Endothelial cell of umbilical vein (primary cell): Measurements from ENCODE around the gene SGTA.

Experiments
- CTCF ChIP-seq, 2 donors: IDR thresholded peaks; 1 replicate in 1 of 2; 2 replicates in 1 of 2; pipeline ENCODE4 v1.5.1; 2011; ENCODE audit warnings: low read length in 2 of 2, mild to moderate bottlenecking in 2 of 2, moderate library complexity in 2 of 2, control low read depth in 1 of 2, inconsistent platforms in 1 of 2, low read depth in 1 of 2; ENCODE audit not compliant: insufficient read depth in 1 of 2; ENCODE audit errors: extremely low read depth in 1 of 2
- EZH2 ChIP-seq: IDR thresholded peaks from 2 replicates; pipeline ENCODE4 v1.6.1; 2012; ENCODE audit warnings: borderline replicate concordance, low read depth, mild to moderate bottlenecking, moderate library complexity, low read length, inconsistent platforms; ENCODE audit not compliant: severe bottlenecking
- FOS ChIP-seq: IDR thresholded peaks from 2 replicates; pipeline ENCODE4 v1.6.1; 2011; ENCODE audit warnings: mild to moderate bottlenecking, low read length, moderate library complexity, borderline replicate concordance; ENCODE audit not compliant: insufficient read depth
- MAX ChIP-seq: IDR thresholded peaks from 2 replicates; pipeline ENCODE4 v1.6.1; 2011; ENCODE audit not compliant: insufficient read depth, insufficient read length
- POLR2A ChIP-seq: IDR thresholded peaks from 2 replicates; pipeline ENCODE4 v1.6.1; 2012; ENCODE audit warnings: low read depth, mild to moderate bottlenecking, control low read depth, low read length
- POLR2AphosphoS5 ChIP-seq: IDR thresholded peaks from 2 replicates; pipeline ENCODE4 v1.6.1; 2012; ENCODE audit warnings: low read depth, mild to moderate bottlenecking, control low read depth, low read length, moderate library complexity; ENCODE audit not compliant: insufficient read depth

GRCh38 chr19:2770055-2771013 lies 12.7 kb downstream of the SGTA start:
- TF ChIP-seq POLR2A (no peak), CTCF (IDR thresholded peaks at IDR 0.05; ENCODE audit: extremely low read depth in 1 of 2, insufficient read depth in 1 of 2, low read depth in 1 of 2, low read length in 2 of 2) (no peak), POLR2AphosphoS5 (no peak), FOS (no peak), EZH2 (no peak), MAX (no peak)
